Retina (tissue), 1 donor: ENCODE data around the gene TUBGCP3.

Experiments
- DNase-seq: peaks from one replicate; pipeline ENCODE4 v3.0.0-alpha.2; 2016

The TUBGCP3 gene

GRCh38 chr13:112469071-112469745 is 118.7 kb downstream of the TUBGCP3 start:
- DNase-seq: no peak

- DNase-seq: no peak
Observed at GRCh38 chr13:112468069-112468468, 119.9 kb downstream of the TUBGCP3 start.

GRCh38 chr13:112467236-112467635 is 120.7 kb downstream of the TUBGCP3 start:
- DNase-seq: no peak

GRCh38 chr13:112466132-112467058 is 121.6 kb downstream of the TUBGCP3 start:
- DNase-seq: no peak

- DNase-seq: no peak
Observed at GRCh38 chr13:112465251-112466131, 122.5 kb downstream of the TUBGCP3 start.

GRCh38 chr13:112464720-112465119 is 123.2 kb downstream of the TUBGCP3 start:
- no peak for DNase-seq

GRCh38 chr13:112462408-112462807 is 125.5 kb downstream of the TUBGCP3 start:
- no peak for DNase-seq

- DNase-seq: no peak
Observed at GRCh38 chr13:112457485-112457884, 130.5 kb downstream of the TUBGCP3 start.

- no peak for DNase-seq
Observed at GRCh38 chr13:112457081-112457480, 130.9 kb downstream of the TUBGCP3 start.

GRCh38 chr13:112456138-112457056 is 131.6 kb downstream of the TUBGCP3 start:
- no peak for DNase-seq

- DNase-seq: no peak
Observed at GRCh38 chr13:112455476-112456059, 132.4 kb downstream of the TUBGCP3 start.

- DNase-seq: no peak
Observed at GRCh38 chr13:112454648-112455334, 133.2 kb downstream of the TUBGCP3 start.

GRCh38 chr13:112453874-112454647 is 133.9 kb downstream of the TUBGCP3 start:
- peak; percentile 36 for DNase-seq

- no peak for DNase-seq
Observed at GRCh38 chr13:112453207-112453829, 134.6 kb downstream of the TUBGCP3 start.

GRCh38 chr13:112452380-112453206 is 135.4 kb downstream of the TUBGCP3 start:
- DNase-seq: no peak

- no peak for DNase-seq
Observed at GRCh38 chr13:112451512-112452379, 136.2 kb downstream of the TUBGCP3 start.

- DNase-seq: no peak
Observed at GRCh38 chr13:112450904-112451240, 137.1 kb downstream of the TUBGCP3 start.
